ENCODE results near the gene TEX52. TPM values are rescaled to one million over a fixed set of nuclear protein-coding genes. Genes with fewer than 3 reads are reported as not detected.

TEX52 gene
- total and polyA plus RNA-seq, 11 donors: not detected

- Histone ChIP-seq H3K36me3 (peaks cover 0 to 83% (median 69%) of the 10 kb centered on the region in 9 donors), H3K9me3 (no peaks in the 10 kb centered on the region), H3K27me3 (no peaks in the 10 kb centered on the region), H3K4me3 (no peak overlapping the region), H3K27ac (no peak overlapping the region), H3K4me1 (peaks cover 0 to 71% (median 42%) of the 10 kb centered on the region in 12 donors)
- no peak for ATAC-seq
- WGBS, 4 donors: 88 to 91% (median 88%) methylated on average over 2 to 3 of the region's 3 CpGs
- no peak for DNase-seq
- no peak for TF ChIP-seq CTCF (IDR thresholded peaks at IDR 0.05)
- TF ChIP-seq POLR2A (IDR thresholded peaks at IDR 0.05): no peak
- intact Hi-C loops (cut with DNase I): no loop called here
Measured at GRCh38 chr12:2800046-2800570, 56.7 kb downstream of the TEX52 start.

Other genes with a start within 250 kb of the TEX52 start
- gene FKBP4, start 62.1 kb downstream of the TEX52 start, total RNA-seq: 10 to 100 TPM; 25.8 to 76.2 (median 44.0) TPM
- gene FKBP4, start 62.1 kb downstream of the TEX52 start, polyA plus RNA-seq: 10 to 100 TPM; 25.4 to 84.9 TPM
- gene ITFG2, start 44.4 kb downstream of the TEX52 start, total RNA-seq: 10 to 100 TPM in 6 of 9 donors, 1 to 10 TPM in 3; 7.6 to 21.7 (median 12.1) TPM
- gene ITFG2, start 44.4 kb downstream of the TEX52 start, polyA plus RNA-seq: 10 to 100 TPM; 10.2 to 15.6 TPM
- 1 to 10 TPM; 1.9 to 3.1 (median 2.1) TPM for gene NRIP2, start 22.0 kb downstream of the TEX52 start, total RNA-seq
- gene NRIP2, start 22.0 kb downstream of the TEX52 start, polyA plus RNA-seq: 1 to 10 TPM; 1.9 to 2.1 TPM
- 10 to 100 TPM in 1 of 9 donors, 1 to 10 TPM in 2, under 1 TPM in 6; 0.09 to 13.5 (median 0.68) TPM for gene FOXM1, start 20.1 kb upstream of the TEX52 start, total RNA-seq
- under 1 TPM; 0.08 to 0.36 TPM for gene FOXM1, start 20.1 kb upstream of the TEX52 start, polyA plus RNA-seq
- gene RHNO1, start 20.2 kb upstream of the TEX52 start, total RNA-seq: 10 to 100 TPM in 1 of 9 donors, 1 to 10 TPM in 8; 3.1 to 15.0 (median 5.7) TPM
- gene RHNO1, start 20.2 kb upstream of the TEX52 start, polyA plus RNA-seq: 1 to 10 TPM; 3.1 to 6.4 TPM
- gene TULP3, start 33.9 kb upstream of the TEX52 start, total RNA-seq: 1 to 10 TPM; 3.5 to 10.0 (median 5.3) TPM
- 1 to 10 TPM; 2.6 to 5.6 TPM for gene TULP3, start 33.9 kb upstream of the TEX52 start, polyA plus RNA-seq
- 10 to 100 TPM in 7 of 9 donors, 1 to 10 TPM in 2; 5.7 to 49.8 (median 16.1) TPM for gene TEAD4, start 102.4 kb upstream of the TEX52 start, total RNA-seq
- gene TEAD4, start 102.4 kb upstream of the TEX52 start, polyA plus RNA-seq: 10 to 100 TPM in 1 of 2 donors, 1 to 10 TPM in 1; 7.3 to 59.2 TPM
- gene TSPAN9, start 220.3 kb upstream of the TEX52 start, total RNA-seq: 100 to 1,000 TPM in 8 of 9 donors, 10 to 100 TPM in 1; 70.0 to 387 (median 158) TPM
- gene TSPAN9, start 220.3 kb upstream of the TEX52 start, polyA plus RNA-seq: 100 to 1,000 TPM; 109 to 120 TPM